GM21447 (cell line): ENCODE data around the gene TRUB1.

Experiments used
- ATAC-seq: cut with Tn5 transposase; IDR thresholded peaks from one replicate; pipeline ENCODE4 v1.9.1; 2021; ENCODE audit not compliant: unreplicated experiment

Gene TRUB1

GRCh38 chr10:114973997-114974396 is 36.0 kb downstream of the TRUB1 start:
- no peak for ATAC-seq

GRCh38 chr10:114974625-114975024 is 36.6 kb downstream of the TRUB1 start:
- ATAC-seq: no peak

- no peak for ATAC-seq
Observed at GRCh38 chr10:114975091-114975490, 37.1 kb downstream of the TRUB1 start.

DNA sequence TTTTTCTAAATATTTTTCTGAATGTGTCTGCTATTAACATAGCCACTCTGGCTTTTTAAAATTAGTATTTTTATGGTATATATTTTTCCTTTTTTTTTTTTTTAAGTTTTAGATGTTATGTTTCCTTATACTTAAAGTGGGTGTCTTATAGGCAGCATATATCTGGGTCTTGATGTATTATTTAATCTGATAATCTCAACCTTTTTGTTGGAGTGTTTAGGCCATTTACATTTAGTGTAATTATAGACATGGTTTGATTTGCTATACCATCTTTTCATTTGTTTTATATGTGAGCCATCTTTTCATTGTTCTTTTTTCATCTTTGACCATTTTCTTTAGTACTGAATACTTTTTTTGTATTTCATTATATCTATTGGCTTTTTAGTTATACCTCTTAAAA is 45.0 kb downstream of the TRUB1 start:
- no peak for ATAC-seq

- no peak for ATAC-seq
Observed at GRCh38 chr10:114987995-114988394, 50.0 kb downstream of the TRUB1 start.

DNA sequence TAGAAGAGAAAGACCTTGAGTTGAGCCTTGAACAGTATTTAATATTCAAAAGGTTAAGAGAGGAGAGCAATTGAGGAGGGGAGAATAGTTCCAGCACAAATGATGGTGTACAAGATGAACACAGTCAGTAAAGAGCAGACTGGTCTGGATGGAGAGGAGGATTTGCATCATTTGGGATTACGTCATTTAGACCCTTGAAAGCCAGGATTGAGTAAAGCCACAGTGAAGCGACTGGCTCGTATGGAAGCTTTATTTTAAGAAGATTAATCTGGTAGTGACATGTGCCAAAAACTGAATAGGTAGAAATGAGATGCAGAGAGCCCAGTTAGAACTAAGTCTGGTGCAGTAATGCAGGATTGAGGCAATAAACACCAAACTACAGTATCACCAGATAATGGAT is 52.6 kb downstream of the TRUB1 start:
- no peak for ATAC-seq

DNA sequence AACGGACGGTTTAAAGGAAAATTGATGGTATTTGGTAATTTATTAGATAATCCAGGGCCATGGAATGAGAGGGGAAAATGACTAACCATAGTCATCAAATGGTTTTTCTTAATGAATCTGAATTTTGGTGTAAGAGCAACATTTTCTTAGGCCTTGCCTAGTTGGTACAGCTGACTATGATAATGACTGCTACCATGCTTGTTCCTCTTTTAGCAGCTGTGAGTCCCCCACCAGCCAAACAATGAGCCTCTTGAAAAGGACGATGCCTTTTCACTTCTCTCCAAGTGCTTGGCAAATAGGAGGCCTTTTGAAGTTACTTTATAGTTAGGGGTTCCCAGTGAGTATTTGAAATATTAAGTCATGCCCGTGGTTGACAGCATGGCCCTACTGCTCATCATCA is 53.0 kb downstream of the TRUB1 start:
- ATAC-seq: no peak

- no peak for ATAC-seq
Observed at GRCh38 chr10:114992189-114992775, 54.3 kb downstream of the TRUB1 start.

DNA sequence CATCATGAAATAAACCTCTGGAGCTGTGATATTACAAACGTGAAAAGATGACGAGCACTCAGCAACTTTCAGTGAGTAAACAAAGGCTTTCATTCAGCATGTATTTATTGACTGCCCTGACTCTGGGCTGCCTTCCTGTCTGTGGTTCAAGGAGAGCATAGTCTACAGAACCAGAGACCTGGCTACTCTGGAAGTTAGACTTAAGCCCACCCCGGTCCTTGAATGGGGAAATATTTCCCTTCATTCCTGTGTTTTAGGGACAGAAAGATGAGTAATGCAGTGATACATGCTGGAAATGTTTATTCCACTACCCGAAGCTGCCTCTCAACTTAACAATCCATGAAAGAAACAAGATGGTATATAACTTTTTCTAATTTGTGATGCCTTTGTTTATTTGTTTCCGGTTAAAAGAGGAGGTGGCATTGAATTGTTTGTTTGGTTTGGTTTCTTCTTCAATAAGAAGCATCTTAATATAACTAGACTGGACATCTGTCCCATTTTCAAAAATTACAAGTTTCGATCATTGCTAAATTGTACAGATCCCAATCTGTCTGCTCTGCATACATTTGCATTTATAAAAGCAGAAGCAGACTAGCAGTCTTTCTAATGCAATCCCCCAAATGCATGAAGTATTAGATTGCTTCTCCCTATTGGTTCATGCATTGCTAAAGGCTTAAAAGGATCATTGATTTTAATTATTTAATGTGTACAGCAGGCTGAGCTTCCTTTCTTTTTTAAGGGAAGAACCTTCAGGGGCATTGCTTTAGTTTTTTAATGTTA is 57.7 kb downstream of the TRUB1 start:
- ATAC-seq: no peak

GRCh38 chr10:114996542-114996941 is 58.5 kb downstream of the TRUB1 start:
- no peak for ATAC-seq

- no peak for ATAC-seq
Observed at GRCh38 chr10:114998993-114999392, 61.0 kb downstream of the TRUB1 start.

DNA sequence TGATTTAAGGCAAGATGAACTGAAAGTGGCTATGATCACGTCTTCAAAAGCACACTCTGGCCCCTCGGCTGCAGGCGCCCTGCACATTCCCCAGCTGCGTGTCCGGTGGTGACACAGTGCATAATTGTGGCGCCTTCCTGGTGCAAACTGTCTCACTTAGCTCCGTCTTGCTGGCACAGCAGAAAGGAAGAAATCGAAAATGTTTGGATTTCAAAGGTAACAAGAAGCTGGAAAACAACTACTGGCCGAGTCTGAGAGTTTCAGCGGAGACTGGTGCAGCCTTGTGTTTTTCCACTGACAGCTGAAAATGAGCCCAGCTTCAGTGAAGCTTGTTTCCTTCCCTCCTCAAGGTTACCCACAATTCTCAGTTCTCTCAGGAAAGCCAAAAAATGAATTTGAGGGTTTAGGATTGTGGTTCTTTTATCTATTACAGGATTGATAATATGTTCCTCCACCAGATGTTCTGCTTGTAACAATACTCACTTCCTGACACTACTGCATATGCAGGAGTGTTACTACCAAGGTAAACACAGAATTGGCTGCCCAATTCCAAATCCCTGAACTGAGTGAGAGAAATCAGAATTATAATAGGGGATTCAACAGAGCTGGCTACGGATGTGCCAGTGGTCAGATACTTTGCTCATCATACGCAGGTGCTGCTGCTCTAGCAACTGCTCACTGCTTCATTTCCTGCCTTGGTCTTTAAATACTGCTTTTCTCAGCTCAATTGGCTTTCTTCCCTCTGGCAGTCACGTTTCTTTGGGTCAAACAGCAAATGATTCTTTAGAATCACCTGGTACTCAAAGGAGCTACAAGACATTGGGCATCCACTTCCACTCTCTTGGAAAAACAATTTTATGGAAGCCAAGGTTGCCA is 63.7 kb downstream of the TRUB1 start:
- peak; percentile 79 for ATAC-seq

DNA sequence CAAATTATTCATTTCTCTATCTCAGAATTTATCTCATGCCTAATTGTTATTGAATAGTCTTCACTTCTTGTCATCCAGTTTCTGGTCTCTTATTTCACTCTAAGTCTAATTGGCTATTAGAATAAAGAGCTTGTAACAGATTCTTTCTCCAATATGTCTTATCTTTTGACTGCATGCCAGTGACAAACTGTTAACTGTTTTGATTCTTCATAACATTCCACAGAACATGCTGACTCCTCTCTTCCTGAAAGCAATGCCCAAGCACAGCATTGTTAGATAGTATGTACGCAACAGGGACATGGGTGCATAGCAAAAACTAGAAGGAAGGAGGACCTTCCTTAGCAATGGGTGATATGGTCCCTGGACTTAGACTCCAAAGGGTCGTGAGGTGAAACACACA is 65.4 kb downstream of the TRUB1 start:
- no peak for ATAC-seq

GRCh38 chr10:115004236-115004862 is 66.4 kb downstream of the TRUB1 start:
- ATAC-seq: no peak

DNA sequence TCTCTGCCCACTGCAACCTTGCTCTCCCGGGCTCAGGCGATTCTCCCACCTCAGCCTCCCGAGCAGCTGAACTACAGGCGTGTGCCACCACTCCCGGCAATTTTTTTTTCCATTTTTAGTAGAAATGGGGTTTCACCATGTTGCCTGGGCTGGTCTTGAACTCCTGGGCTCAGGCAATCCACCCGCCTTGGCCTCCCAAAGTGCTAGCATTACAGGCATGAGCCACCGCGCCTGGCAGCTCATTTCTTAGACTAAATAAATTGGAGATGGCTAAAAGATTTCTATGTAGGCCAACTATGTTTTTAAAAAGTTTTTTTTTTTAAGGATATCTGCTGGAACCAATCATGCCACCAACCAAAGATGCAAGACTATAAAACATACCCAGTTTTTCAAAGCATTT is 67.8 kb downstream of the TRUB1 start:
- no peak for ATAC-seq

DNA sequence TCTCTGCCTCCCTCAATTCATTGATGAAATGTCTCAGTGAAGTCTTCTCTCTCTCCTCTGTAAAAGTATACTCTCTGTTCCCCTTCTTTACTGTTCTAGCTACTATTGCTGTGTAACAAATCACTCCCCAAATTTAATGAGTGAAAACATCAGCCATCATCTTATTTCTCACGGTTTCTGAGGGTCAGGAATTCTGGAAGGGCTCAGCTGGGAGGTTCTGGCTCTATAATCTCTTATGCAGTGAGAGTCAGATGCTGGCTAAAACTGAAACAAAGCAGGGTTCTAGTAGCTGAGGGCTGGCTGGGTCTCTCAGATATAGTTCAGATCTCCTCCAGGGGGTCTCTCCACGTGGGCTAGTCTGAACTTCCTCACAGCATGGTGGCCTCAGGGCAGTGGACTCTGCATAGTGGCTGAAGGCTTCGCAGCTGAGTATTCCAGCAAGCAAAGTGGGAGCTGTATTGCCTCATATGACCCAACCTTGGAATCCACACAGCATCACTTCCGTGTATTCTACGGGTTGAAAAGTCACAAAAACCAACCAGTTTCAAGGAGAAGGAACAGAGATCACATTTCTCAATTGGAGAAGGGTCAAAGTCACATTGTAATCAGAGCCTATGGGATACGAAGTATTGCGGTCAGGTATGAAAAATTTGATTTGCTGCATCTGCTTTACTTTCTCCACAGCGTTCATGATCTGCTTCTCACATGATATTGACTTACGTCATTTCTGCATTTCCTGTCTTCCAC is 80.4 kb downstream of the TRUB1 start:
- no peak for ATAC-seq

DNA sequence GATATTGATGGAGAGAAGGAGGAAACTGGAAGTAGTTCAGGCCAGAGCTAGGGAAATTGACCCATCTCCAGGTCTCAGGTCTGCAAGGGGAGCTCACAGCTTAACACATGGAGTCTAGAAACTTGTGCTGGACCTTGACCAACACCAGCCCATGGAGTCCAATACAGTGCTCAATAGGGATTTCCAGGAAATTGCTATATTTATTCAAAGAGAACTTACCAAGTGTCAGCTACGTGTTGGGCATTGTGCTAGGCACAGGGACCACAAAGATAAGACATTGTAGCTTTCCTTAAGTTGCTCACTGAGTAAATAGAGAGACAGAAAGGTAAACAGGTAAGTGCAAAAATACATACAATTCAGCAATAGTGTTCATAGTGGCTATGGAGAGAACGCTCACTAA is 82.5 kb downstream of the TRUB1 start:
- ATAC-seq: no peak

DNA sequence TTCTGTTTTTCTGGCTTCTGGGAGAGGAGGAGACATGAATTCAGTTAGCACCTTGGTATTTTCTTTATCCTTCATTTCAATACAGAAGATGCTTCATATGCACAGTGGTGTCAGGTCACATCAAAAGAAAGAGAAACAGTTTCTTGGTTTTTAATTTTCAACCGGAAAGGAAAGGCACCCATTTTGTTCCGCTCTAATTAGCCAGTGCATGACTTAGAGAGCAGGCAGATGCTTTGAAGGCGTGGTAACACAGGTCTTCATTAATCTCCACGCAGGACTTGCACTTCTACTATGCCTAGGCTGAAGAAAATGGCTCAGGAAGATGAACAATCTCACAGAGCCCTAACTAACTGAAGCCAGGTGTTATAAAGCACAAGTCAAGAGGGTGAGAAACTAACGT is 84.7 kb downstream of the TRUB1 start:
- peak; percentile 62 for ATAC-seq

DNA sequence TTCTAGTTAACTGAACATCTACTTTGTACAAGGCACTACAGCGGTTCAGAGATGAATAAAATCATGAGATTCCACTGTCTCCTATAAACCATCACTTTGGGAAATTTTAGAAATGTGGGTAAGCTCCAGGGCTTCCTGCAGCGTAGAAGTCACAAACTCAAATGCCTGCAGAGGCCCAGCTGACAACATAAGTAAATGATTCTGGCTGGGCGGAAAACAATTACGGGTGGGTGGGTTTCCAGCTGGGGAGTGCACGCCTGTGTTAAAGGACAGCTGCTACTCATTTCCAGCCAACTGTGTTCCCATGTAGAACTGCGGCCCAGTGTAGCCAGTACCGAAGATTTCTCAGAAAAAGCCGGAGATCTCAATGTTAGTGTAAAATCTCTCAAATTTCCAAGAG is 85.7 kb downstream of the TRUB1 start:
- ATAC-seq: no peak

GRCh38 chr10:115024371-115024770 is 86.4 kb downstream of the TRUB1 start:
- no peak for ATAC-seq
